HepG2 (cell line): ENCODE measurements around the gene PLIN4. TPM values are rescaled to one million over a fixed set of nuclear protein-coding genes. Genes with fewer than 3 reads are reported as not detected.

Experiments used
- ATAC-seq: fragments of 200-7000 bp; cut with Tn5 transposase; 3 replicates; pipeline ENCODE4 v1.9.1; 2020; ENCODE audit warnings: mild to moderate bottlenecking, moderate library complexity
- BruUV-seq: library from RNA; stranded (reverse); fragments of 400-500 nt; replicated peaks from 2 replicates; lab custom pipeline; 2021; lab: Mats Ljungman, UMichigan
- CTCF ChIA-PET: fragments of 300-600 bp; formaldehyde crosslinking; extraction: SDS; loops from one replicate; lab custom pipeline; 2021; ENCODE audit warnings: low total read pairs, inconsistent platforms, low intra/inter-chr PET ratio; lab: Yijun Ruan, JAX
- POLR2A ChIA-PET: fragments of 350-600 bp; sonication (Branson Sonifier 250); formaldehyde crosslinking; loops from one replicate; lab custom pipeline; 2020; ENCODE audit warnings: antibody characterized with exemption, inconsistent platforms; lab: Yijun Ruan, JAX
- DNase-seq: peaks from one replicate; pipeline ENCODE4 v3.0.0-alpha.2; 2015; ENCODE audit warnings: low spot score
- FAIRE-seq: peaks from 3 replicates; lab custom pipeline; 2011; peaks lifted over from hg19 to GRCh38; lab: Jason Lieb, UNC
- H2AFZ ChIP-seq: one replicate; pipeline ENCODE4 v1.6.1; 2011; ENCODE audit warnings: low read length, inconsistent platforms
- H3K27ac ChIP-seq: fragments of 300-600 bp; 3 replicates; pipeline ENCODE4 v1.8.0; 2011; ENCODE audit warnings: mixed run types, mild to moderate bottlenecking, mixed read lengths, low read length, inconsistent platforms; ENCODE audit not compliant: insufficient read depth; ENCODE audit errors: extremely low read length
- H3K27me3 ChIP-seq, 2 experiments: fragments of 200-600 bp in 1 of 2; 2 replicates in 1 of 2; 3 replicates in 1 of 2; pipeline versions ENCODE4 v1.6.0 to v1.8.0; 2011; ENCODE audit warnings: low read length in 2 of 2, mild to moderate bottlenecking in 2 of 2, moderate library complexity in 2 of 2, inconsistent platforms in 1 of 2; ENCODE audit not compliant: insufficient read depth in 2 of 2, control insufficient read depth in 1 of 2
- H3K36me3 ChIP-seq, 2 experiments: fragments of 200-600 bp in 1 of 2; replicated peaks in 1 of 2; 2 replicates in 1 of 2; 3 replicates in 1 of 2; pipeline versions ENCODE4 v1.5.1 to v1.8.0; 2011; ENCODE audit warnings: low read length in 2 of 2, inconsistent platforms in 1 of 2; ENCODE audit not compliant: insufficient read depth in 2 of 2, control insufficient read depth in 1 of 2
- H3K4me1 ChIP-seq: 2 replicates; pipeline ENCODE4 v1.5.1; 2012; ENCODE audit warnings: low read length, inconsistent platforms; ENCODE audit not compliant: insufficient read depth
- H3K4me2 ChIP-seq: 2 replicates; pipeline ENCODE4 v1.6.0; 2011; ENCODE audit warnings: low read depth, low read length, inconsistent platforms
- H3K4me3 ChIP-seq, 3 experiments: fragments of 200-600 bp in 1 of 3; sonication (generic), shearing (Covaris generic) in 1 of 3; replicated peaks in 1 of 3; 2 replicates each; pipeline ENCODE4 v1.5.1; 2011 to 2016; ENCODE audit warnings: low read length in 3 of 3, inconsistent platforms in 2 of 3, low read depth in 2 of 3, mild to moderate bottlenecking in 2 of 3, control low read depth in 1 of 3, mixed read lengths in 1 of 3; ENCODE audit not compliant: insufficient read depth in 1 of 3
- H3K79me2 ChIP-seq: one replicate; pipeline ENCODE4 v1.6.1; 2011; ENCODE audit warnings: low read length, inconsistent platforms; ENCODE audit not compliant: insufficient read depth
- H3K9ac ChIP-seq: 2 replicates; pipeline ENCODE4 v1.6.0; 2011; ENCODE audit warnings: mild to moderate bottlenecking, low read depth, low read length, inconsistent platforms; ENCODE audit not compliant: insufficient read depth
- H3K9me3 ChIP-seq: 2 replicates; pipeline ENCODE4 v1.5.1; 2012; ENCODE audit warnings: mild to moderate bottlenecking, low read length
- H4K20me1 ChIP-seq: 2 replicates; pipeline ENCODE4 v1.6.0; 2011; ENCODE audit warnings: inconsistent platforms, mild to moderate bottlenecking, low read length, moderate library complexity; ENCODE audit not compliant: insufficient read depth
- ARID5B ChIP-seq: IDR thresholded peaks from 2 replicates; pipeline ENCODE4 v1.4.0; 2020; ENCODE audit warnings: mild to moderate bottlenecking, missing genetic modification reagents
- BHLHE40 ChIP-seq: IDR thresholded peaks from 2 replicates; pipeline ENCODE4 v1.6.1; 2011; ENCODE audit warnings: low read length, improper control_type of control experiment
- DNMT3B ChIP-seq: conservative IDR thresholded peaks from 2 replicates; pipeline ENCODE4 v1.6.1; 2016; ENCODE audit warnings: missing biosample characterization, control low read depth
- RBM39 ChIP-seq: fragments of 200-400 bp; formaldehyde crosslinking; IDR thresholded peaks from one replicate; pipeline ENCODE4 v1.6.1; 2018; ENCODE audit warnings: antibody characterized with exemption, mild to moderate bottlenecking, low read depth, low read length; ENCODE audit not compliant: poor library complexity, severe bottlenecking
- RXRA ChIP-seq: sonication (generic); formaldehyde crosslinking; IDR thresholded peaks from 2 replicates; pipeline ENCODE4 v1.5.1; 2020; ENCODE audit warnings: missing genetic modification reagents
- SNAPC2 ChIP-seq: sonication (generic); formaldehyde crosslinking; IDR thresholded peaks from 2 replicates; pipeline ENCODE4 v1.8.1; 2022; ENCODE audit warnings: mild to moderate bottlenecking, missing genetic modification reagents
- ZNF33A ChIP-seq: sonication (generic); formaldehyde crosslinking; IDR thresholded peaks from 2 replicates; pipeline ENCODE4 v1.5.1; 2020; ENCODE audit warnings: missing genetic modification reagents, mild to moderate bottlenecking, moderate library complexity, borderline replicate concordance
- ZSCAN21 ChIP-seq: sonication (generic); formaldehyde crosslinking; IDR thresholded peaks from 2 replicates; pipeline ENCODE4 v1.8.0; 2022; ENCODE audit warnings: mild to moderate bottlenecking, missing genetic modification reagents, moderate library complexity, borderline replicate concordance
- WGBS: methylation state at CpG from one replicate; pipeline ENCODE4 v1.1.6; 2017; ENCODE audit warnings: low lambda C conversion rate; 5-methylcytosine and 5-hydroxymethylcytosine counted together
- in situ Hi-C: cut with HindIII; loops from 2 replicates; pipeline ENCODE4 v1.10.0; 2017; ENCODE audit warnings: low pct_unique_long_range_greater_than_20kb; ENCODE audit not compliant: extremely low pct_ligation_motif_present
- intact Hi-C: fragments of 100-400 bp; cut with micrococcal nuclease; formaldehyde crosslinking; loops from one replicate; pipeline ENCODE4 v1.10.0; 2022; ENCODE audit not compliant: unreplicated experiment
- polyA plus RNA-seq, 8 experiments: library from polyadenylated mRNA; depleted of rRNA in 3 of 8; stranded (reverse) in 7 of 8; unstranded in 1 of 8; fragments of >200 nt; fragmentation: Illumina TruSeq in 4 of 8; extraction: Trizol in 4 of 8; gene quantifications; 2 replicates each; pipeline versions ENCODE4 v1.2.1 to v1.2.3, GENCODE V29; 2011 to 2016; ENCODE audit warnings: low read depth in 4 of 8, missing spikeins in 1 of 8, mixed read lengths in 1 of 8; ENCODE audit not compliant: insufficient read depth in 1 of 8
- total RNA-seq, 5 experiments: library from RNA; depleted of rRNA; stranded (reverse); fragments of >200 nt; fragmentation: Illumina TruSeq; extraction: Trizol; gene quantifications; 2 replicates each; pipeline ENCODE4 v1.2.3, GENCODE V29; 2016; ENCODE audit warnings: low read depth in 1 of 5
- TF ChIP-seq, protein P1 (sequence below): sonication (generic); formaldehyde crosslinking; IDR thresholded peaks from 2 replicates; pipeline ENCODE4 v1.4.0; 2020; ENCODE audit warnings: missing genetic modification reagents, mild to moderate bottlenecking, borderline replicate concordance

PLIN4 gene
- total and polyA plus RNA-seq, 2 of the 13 experiments (the other 11 are each of a cell fraction or from before 2014, with no cell fraction given) = 1.1 to 1.3 TPM

DNA sequence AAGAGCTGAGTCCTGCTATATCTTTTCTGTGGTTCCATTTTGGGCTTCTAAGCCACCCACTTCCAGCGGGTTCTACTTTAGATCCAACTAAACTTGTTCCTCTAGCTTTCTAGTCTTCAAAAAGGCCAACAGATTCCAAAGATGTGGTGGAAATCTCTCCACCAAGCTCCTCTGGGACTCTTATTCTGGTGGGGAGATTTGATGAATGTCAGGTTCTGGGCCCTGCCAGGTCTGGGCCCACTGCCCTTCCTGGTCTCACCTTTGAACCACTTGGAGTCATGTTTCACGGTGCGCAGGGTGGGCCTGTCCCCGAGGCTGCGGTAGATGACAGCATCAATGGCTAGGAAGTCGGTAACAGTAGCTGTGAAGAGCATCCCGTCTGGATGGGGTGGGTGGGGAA is 36.4 kb upstream of the PLIN4 start:
- ChIA-PET POLR2A (interaction anchor here (1.4 kb wide), 1 partner anchor 20 kb away, joined by 4 read pairs; the partner anchor contains the start of gene PLIN5), CTCF (no interaction called here)
- no peaks in the 10 kb centered on the region for H3K9me3 ChIP-seq
- H2AFZ ChIP-seq = no peak overlapping the region
- no peaks in the 10 kb centered on the region for H3K27me3 ChIP-seq
- 97% methylated on average over 7 of the region's 7 CpGs for WGBS
- DNase-seq (no peak), FAIRE-seq (no peak), ATAC-seq (no peak)
- H3K4me3 ChIP-seq = no peak overlapping the region
- peaks cover 9% of the 10 kb centered on the region; the same call in 1 of the 2 replicates for H4K20me1 ChIP-seq
- peaks cover 3% of the 10 kb centered on the region for H3K79me2 ChIP-seq
- no peaks in the 10 kb centered on the region for H3K4me1 ChIP-seq
- in situ Hi-C loops = no loop called here
- BruUV-seq = no TSS peak
- TF ChIP-seq, protein P1, sequence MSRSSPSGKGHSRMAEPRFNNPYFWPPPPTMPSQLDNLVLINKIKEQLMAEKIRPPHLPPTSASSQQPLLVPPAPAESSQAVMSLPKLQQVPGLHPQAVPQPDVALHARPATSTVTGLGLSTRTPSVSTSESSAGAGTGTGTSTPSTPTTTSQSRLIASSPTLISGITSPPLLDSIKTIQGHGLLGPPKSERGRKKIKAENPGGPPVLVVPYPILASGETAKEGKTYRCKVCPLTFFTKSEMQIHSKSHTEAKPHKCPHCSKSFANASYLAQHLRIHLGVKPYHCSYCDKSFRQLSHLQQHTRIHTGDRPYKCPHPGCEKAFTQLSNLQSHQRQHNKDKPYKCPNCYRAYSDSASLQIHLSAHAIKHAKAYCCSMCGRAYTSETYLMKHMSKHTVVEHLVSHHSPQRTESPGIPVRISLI (CRISPR knock-in tag) = no peak
- TF ChIP-seq ZSCAN21 = no peak
- TF ChIP-seq BHLHE40 = no peak
- TF ChIP-seq ZNF33A = no peak
- no peak for TF ChIP-seq ARID5B (CRISPR knock-in tag)
- TF ChIP-seq RBM39 = no peak
- no peak for TF ChIP-seq DNMT3B (CRISPR knock-in tag)
- no peak for TF ChIP-seq SNAPC2 (CRISPR knock-in tag)
- TF ChIP-seq RXRA (CRISPR knock-in tag) = no peak
- H3K4me2 ChIP-seq = no peak overlapping the region
- intact Hi-C loops = no loop called here
- peaks cover 46 to 73% of the 10 kb centered on the region in 2 experiments for H3K36me3 ChIP-seq
- no peak overlapping the region for H3K27ac ChIP-seq
- H3K9ac ChIP-seq = no peak overlapping the region
